A673 (cell line): ENCODE data around the gene BMERB1. TPM values are rescaled to one million over a fixed set of nuclear protein-coding genes. Genes with fewer than 3 reads are reported as not detected.

Experiments
- BruUV-seq: library from RNA; stranded (reverse); fragments of 400-500 nt; replicated peaks from 2 replicates; lab custom pipeline; 2021; lab: Mats Ljungman, UMichigan
- CTCF ChIA-PET: fragments of 300-600 bp; sonication (Branson Sonifier 250); formaldehyde crosslinking; loops from one replicate; lab custom pipeline; 2022; ENCODE audit warnings: antibody characterized with exemption; lab: Charles Lee
- POLR2A ChIA-PET: fragments of 300-600 bp; sonication (Branson Sonifier 250); formaldehyde crosslinking; loops from one replicate; lab custom pipeline; 2022; ENCODE audit warnings: antibody characterized with exemption; ENCODE audit not compliant: low non-redundant PET; lab: Charles Lee
- DNase-seq: peaks from one replicate; pipeline ENCODE4 v3.0.0-alpha.2; 2015; ENCODE audit warnings: low spot score
- H3K27ac ChIP-seq: fragments of 200-600 bp; sonication (generic); 2 replicates; pipeline ENCODE4 v1.5.1; 2016; ENCODE audit warnings: mixed run types, low read depth, mild to moderate bottlenecking, mixed read lengths, antibody characterized with exemption, low read length; ENCODE audit not compliant: poor library complexity, severe bottlenecking
- H3K27me3 ChIP-seq: fragments of 200-600 bp; sonication (generic); replicated peaks from 2 replicates; pipeline ENCODE4 v1.6.1; 2017; ENCODE audit warnings: mixed run types, low read depth, mild to moderate bottlenecking, mixed read lengths, antibody characterized with exemption, low read length; ENCODE audit not compliant: insufficient read depth, poor library complexity
- H3K36me3 ChIP-seq: fragments of 200-600 bp; sonication (generic); 2 replicates; pipeline ENCODE4 v1.6.1; 2016; ENCODE audit warnings: mixed run types, mild to moderate bottlenecking, mixed read lengths, antibody characterized with exemption, low read length; ENCODE audit not compliant: insufficient read depth, poor library complexity, severe bottlenecking
- H3K4me1 ChIP-seq: fragments of 200-600 bp; sonication (generic); 2 replicates; pipeline ENCODE4 v1.6.1; 2017; ENCODE audit warnings: mixed run types, mild to moderate bottlenecking, mixed read lengths, antibody characterized with exemption, low read length; ENCODE audit not compliant: insufficient read depth, poor library complexity, severe bottlenecking
- H3K4me3 ChIP-seq: fragments of 200-600 bp; sonication (generic); 2 replicates; pipeline ENCODE4 v1.5.1; 2016; ENCODE audit warnings: low read depth, mixed run types, mild to moderate bottlenecking, mixed read lengths, low read length; ENCODE audit not compliant: poor library complexity, severe bottlenecking
- H3K9me3 ChIP-seq: fragments of 200-600 bp; sonication (generic); 2 replicates; pipeline ENCODE4 v1.6.1; 2016; ENCODE audit warnings: mixed run types, low read depth, mild to moderate bottlenecking, mixed read lengths, antibody characterized with exemption, low read length; ENCODE audit not compliant: poor library complexity, severe bottlenecking
- CTCF ChIP-seq: fragments of 300-800, 200-600 bp; sonication (generic); conservative IDR thresholded peaks from 2 replicates; pipeline ENCODE4 v1.5.1; 2017; ENCODE audit warnings: low read depth, mild to moderate bottlenecking, antibody characterized with exemption, low read length, moderate library complexity, mixed read lengths
- EZH2 ChIP-seq: fragments of 200-600 bp; sonication (generic); IDR thresholded peaks from 2 replicates; pipeline ENCODE4 v1.6.1; 2017; ENCODE audit warnings: borderline replicate concordance, low read depth, mild to moderate bottlenecking, mixed read lengths, antibody characterized with exemption, low read length; ENCODE audit not compliant: poor library complexity, severe bottlenecking
- intact Hi-C: fragments of 100-400 bp; cut with micrococcal nuclease; formaldehyde crosslinking; loops from one replicate; pipeline ENCODE4 v1.10.0; 2022; ENCODE audit not compliant: unreplicated experiment
- total RNA-seq: library from RNA; stranded (reverse); gene quantifications from 2 replicates; pipeline ENCODE4 v1.2.3, GENCODE V29; 2021

The BMERB1 gene
- total RNA-seq, 1 experiment from 2014 or later = 11.5 TPM

DNA sequence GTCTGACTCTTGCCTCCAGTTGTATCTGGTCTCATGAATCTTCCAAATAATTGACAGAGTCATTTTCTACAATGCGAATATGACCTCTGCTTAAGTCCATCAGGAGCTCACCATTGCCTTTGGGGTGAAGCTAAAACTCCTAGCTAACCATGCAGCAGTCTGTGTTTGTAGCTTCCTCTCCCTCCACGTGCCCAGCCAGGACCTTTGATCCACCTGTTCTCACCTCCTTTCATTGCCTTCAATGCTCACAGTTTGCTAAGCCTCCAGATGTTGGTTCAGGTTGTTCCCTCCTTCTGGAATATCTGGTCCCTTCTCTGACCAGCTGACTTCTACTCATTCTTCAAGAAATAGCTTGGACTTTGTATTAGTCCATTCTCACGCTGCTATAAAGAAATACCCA is 23.0 kb downstream of the BMERB1 start:
- no peak overlapping the region for H3K27ac ChIP-seq
- no TSS peak for BruUV-seq
- POLR2A ChIA-PET = no interaction called here
- CTCF ChIA-PET = no interaction called here
- H3K36me3 ChIP-seq = no peaks in the 10 kb centered on the region
- intact Hi-C loops = no loop called here
- no peak for DNase-seq
- H3K4me3 ChIP-seq = no peak overlapping the region
- no peaks in the 10 kb centered on the region for H3K9me3 ChIP-seq
- TF ChIP-seq CTCF = no peak
- no peak for TF ChIP-seq EZH2
- H3K4me1 ChIP-seq = no peaks in the 10 kb centered on the region
- H3K27me3 ChIP-seq = no peaks in the 10 kb centered on the region

DNA sequence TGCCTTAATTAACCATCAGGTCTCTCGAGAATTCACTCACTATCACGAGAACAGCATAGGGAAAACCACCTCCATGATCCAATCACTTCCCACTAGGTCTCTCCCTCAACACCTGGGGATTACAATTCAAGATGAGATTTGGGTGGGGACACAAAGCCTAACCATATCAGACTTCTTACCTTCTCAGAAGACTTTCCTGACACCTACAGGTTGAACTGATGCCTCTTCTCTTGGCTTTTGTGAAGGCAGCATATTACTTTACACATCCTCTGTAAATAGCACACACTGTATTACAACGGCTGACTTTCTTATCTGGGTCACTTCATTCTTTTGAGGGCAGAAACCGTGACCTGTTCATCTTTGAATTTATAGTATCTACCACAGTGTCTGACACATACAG is 23.6 kb downstream of the BMERB1 start:
- DNase-seq = no peak
- intact Hi-C loops = no loop called here
- POLR2A ChIA-PET = no interaction called here

GRCh38 chr16:15459791-15460190 is 25.4 kb downstream of the BMERB1 start:
- POLR2A ChIA-PET = no interaction called here
- H3K4me3 ChIP-seq = no peak overlapping the region
- CTCF ChIA-PET = interaction anchor here (0.5 kb wide), 1 partner anchor 297 kb away, joined by 4 read pairs; no protein-coding TSS in a partner anchor
- no TSS peak for BruUV-seq
- DNase-seq = no peak
- H3K27ac ChIP-seq = no peak overlapping the region
- no peaks in the 10 kb centered on the region for H3K4me1 ChIP-seq
- H3K9me3 ChIP-seq = no peaks in the 10 kb centered on the region
- no peak for TF ChIP-seq CTCF
- no peaks in the 10 kb centered on the region for H3K36me3 ChIP-seq
- intact Hi-C loops = no loop called here
- H3K27me3 ChIP-seq = no peaks in the 10 kb centered on the region

More for the DNA sequence above, 23.6 kb downstream of the BMERB1 start:
- no peak overlapping the region for H3K27ac ChIP-seq
- CTCF ChIA-PET = no interaction called here
- no peaks in the 10 kb centered on the region for H3K9me3 ChIP-seq
- BruUV-seq = no TSS peak
- no peaks in the 10 kb centered on the region for H3K27me3 ChIP-seq
- H3K4me1 ChIP-seq = no peaks in the 10 kb centered on the region
- no peak for TF ChIP-seq EZH2
- TF ChIP-seq CTCF = no peak
- no peaks in the 10 kb centered on the region for H3K36me3 ChIP-seq
- H3K4me3 ChIP-seq = no peak overlapping the region
